Fibroblast of the aortic adventitia (primary cell): ENCODE data around the gene APBA1. TPM values are rescaled to one million over a fixed set of nuclear protein-coding genes. Genes with fewer than 3 reads are reported as not detected.
"Not testable (repeated sequence)": the region's sequence is repeated elsewhere in the genome, so short reads cannot be mapped to it uniquely, and the experiment has no call there.

Experiments
- DNase-seq: peaks from one replicate; pipeline ENCODE4 v3.0.0-alpha.2; 2010; ENCODE audit warnings: low read depth
- H3K4me3 ChIP-seq: 2 replicates; pipeline ENCODE4 v1.5.1; 2011; ENCODE audit warnings: low read depth, mild to moderate bottlenecking, control low read depth, low read length, moderate library complexity
- total RNA-seq: library from RNA; depleted of rRNA; stranded (reverse); fragments of >200 nt; gene quantifications from 2 replicates; pipeline ENCODE4 v1.2.3, GENCODE V29; 2012; ENCODE audit warnings: low replicate concordance
- TF ChIP-seq, protein P1 (sequence below): IDR thresholded peaks from 2 replicates; pipeline ENCODE4 v1.5.1; 2011; ENCODE audit warnings: mild to moderate bottlenecking, low read length, control low read depth, inconsistent platforms; ENCODE audit not compliant: insufficient read depth

The APBA1 gene
- total RNA-seq, 1 donor = 12.4 TPM

DNA sequence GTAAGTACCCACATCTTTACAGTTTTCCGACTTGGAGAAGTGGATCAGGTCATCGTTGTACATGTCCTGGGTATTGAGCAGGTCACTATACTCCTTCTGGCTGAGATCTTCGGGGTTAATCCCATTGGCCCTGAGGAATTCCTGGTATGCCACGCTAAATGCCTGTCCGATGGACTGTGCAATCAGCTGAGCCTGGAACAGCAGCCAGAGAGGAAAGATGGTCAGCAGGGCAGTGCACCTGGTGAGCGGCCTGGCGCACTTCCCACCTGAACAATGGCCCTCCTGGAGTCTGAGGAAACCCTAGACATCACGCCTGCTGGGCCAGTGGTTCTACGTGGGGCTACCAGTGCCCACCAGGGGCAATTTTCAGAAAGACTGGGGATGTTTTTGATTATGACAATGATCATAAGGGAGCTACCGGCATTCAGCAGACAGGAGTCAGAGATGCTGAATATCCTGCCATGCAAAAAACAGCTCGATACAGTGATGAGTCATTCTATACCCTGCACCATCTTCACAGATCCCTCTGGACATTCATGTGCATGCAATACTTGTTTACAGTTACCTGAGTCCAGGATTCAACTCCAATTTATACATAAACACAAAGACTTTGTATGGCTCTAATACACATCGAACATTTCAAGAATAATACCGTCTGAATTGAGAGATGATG lies 219.9 kb downstream of the APBA1 start:
- TF ChIP-seq, protein P1, sequence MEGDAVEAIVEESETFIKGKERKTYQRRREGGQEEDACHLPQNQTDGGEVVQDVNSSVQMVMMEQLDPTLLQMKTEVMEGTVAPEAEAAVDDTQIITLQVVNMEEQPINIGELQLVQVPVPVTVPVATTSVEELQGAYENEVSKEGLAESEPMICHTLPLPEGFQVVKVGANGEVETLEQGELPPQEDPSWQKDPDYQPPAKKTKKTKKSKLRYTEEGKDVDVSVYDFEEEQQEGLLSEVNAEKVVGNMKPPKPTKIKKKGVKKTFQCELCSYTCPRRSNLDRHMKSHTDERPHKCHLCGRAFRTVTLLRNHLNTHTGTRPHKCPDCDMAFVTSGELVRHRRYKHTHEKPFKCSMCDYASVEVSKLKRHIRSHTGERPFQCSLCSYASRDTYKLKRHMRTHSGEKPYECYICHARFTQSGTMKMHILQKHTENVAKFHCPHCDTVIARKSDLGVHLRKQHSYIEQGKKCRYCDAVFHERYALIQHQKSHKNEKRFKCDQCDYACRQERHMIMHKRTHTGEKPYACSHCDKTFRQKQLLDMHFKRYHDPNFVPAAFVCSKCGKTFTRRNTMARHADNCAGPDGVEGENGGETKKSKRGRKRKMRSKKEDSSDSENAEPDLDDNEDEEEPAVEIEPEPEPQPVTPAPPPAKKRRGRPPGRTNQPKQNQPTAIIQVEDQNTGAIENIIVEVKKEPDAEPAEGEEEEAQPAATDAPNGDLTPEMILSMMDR = no peak
- H3K4me3 ChIP-seq = no peak overlapping the region
- no peak for DNase-seq

DNA sequence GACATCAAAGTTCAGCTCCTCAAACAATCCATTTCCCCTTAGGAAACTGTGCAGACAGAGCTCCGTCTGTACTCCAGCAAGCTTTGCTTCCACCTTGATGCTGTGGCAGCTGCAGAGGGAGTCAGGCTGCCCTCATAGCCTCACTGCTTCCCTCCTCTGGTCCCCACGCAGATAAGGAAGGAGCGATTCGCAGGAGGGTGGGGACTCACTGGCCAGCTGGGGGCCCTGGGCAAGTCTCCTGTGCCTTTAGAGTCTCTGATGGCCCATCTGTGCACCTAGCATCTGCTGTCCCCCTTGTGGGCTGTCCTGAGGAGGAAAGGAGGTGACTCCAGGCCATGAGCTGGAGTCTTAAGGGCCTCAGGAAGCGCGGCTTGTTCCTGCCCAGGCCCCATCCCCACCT lies 225.7 kb downstream of the APBA1 start:
- DNase-seq = no peak
- H3K4me3 ChIP-seq = no peak overlapping the region
- TF ChIP-seq, protein P1 = no peak

DNA sequence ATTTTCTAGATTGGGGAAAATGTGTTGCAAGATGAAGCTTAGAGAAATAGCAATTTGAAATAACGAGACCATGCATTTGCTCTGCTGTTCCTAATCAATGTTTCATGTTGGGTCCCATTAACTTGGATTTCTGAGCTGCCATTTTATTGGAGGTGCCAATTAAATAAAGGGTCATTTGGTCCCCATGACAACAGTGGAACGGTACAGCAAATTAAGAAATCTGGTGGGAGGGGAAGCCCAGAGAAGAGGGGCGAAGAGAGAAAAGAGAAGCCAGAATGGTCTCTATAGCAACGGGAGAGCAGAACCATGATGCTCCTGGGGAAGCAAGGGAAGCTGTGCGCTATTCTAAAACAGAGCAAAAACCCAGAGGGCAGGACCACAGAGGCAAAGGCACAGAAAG lies 226.9 kb downstream of the APBA1 start:
- no peak for DNase-seq
- H3K4me3 ChIP-seq = no peak overlapping the region
- TF ChIP-seq, protein P1 = no peak

DNA sequence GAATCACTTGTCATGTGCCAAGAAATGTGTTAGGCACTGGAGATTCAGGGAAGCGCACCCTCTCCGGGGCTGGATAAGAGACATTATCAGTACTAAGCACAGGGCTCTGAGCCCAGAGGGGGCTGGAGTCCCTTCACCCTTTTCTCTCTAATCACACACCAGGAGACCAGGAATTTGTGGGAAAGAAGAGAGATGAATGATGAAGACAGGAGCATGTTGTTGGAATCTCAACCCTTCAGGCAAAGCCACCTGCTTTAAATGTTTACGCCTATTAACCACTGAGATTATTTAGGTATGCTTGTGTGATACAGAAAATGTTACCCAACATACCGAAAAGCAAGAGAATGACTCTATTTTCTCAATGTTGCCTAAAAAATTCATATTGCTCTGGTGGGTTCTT lies 227.4 kb downstream of the APBA1 start:
- TF ChIP-seq, protein P1 = no peak
- no peak for DNase-seq
- H3K4me3 ChIP-seq = no peak overlapping the region

DNA sequence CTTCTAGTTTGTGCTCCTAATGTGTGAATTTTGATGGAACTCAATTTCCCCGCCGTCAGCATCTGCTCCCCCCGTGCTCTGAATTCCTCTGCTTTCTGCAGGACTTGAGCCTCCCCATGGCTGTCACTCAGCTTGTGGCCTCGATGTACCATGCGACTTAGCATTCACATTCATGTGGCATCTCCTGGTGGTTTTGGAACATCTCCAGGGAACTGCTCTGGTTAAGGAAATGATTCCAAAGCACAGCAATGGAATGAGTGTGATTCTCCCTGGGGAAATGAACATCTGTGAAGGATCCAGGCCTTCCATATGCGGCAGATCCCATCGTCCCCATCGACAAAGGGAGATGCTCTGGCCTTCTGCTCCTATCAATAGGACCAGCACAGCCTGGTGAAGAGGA lies 228.2 kb downstream of the APBA1 start:
- DNase-seq = peak; percentile 72
- H3K4me3 ChIP-seq = no peak overlapping the region
- TF ChIP-seq, protein P1 = no peak

DNA sequence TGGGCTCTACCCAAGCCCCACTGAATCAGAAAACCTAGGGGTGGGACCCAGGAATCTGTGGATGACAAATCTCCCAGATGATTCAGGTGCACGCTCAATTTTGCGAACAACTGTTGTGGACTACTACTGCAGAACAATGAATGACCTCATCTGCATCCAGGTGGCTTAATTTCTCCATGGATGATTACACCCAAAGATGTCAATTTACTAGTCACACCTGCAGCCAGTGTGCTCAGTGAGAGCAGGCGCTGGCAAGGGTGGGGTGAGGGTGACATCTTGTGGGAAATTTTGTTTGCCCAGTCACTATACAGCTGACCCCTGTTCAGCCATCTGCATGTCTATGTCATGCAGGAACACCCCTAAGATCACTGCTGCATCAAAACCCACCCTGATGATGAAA lies 229.0 kb downstream of the APBA1 start:
- TF ChIP-seq, protein P1 = no peak
- no peak overlapping the region for H3K4me3 ChIP-seq
- DNase-seq = no peak

DNA sequence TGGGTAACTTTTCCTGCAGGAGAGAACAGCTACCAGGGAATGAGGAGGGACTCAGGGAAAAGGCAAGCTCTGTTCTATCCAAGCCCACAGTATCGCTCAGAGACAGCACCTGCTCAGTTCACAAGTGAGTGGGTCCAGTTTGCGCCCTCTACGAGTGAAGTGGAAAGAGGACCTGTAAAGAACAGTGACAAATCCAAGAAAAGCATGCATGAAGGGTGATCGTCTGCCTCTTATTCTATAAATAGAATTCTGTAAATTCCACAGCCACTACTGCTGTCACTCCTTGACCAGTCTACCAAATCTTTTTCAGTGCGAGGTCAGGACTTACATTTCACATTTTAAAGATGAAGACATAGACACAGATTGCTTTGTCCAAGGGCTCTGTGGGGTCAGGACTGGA lies 229.7 kb downstream of the APBA1 start:
- TF ChIP-seq, protein P1 = no peak
- H3K4me3 ChIP-seq = no peak overlapping the region
- no peak for DNase-seq

DNA sequence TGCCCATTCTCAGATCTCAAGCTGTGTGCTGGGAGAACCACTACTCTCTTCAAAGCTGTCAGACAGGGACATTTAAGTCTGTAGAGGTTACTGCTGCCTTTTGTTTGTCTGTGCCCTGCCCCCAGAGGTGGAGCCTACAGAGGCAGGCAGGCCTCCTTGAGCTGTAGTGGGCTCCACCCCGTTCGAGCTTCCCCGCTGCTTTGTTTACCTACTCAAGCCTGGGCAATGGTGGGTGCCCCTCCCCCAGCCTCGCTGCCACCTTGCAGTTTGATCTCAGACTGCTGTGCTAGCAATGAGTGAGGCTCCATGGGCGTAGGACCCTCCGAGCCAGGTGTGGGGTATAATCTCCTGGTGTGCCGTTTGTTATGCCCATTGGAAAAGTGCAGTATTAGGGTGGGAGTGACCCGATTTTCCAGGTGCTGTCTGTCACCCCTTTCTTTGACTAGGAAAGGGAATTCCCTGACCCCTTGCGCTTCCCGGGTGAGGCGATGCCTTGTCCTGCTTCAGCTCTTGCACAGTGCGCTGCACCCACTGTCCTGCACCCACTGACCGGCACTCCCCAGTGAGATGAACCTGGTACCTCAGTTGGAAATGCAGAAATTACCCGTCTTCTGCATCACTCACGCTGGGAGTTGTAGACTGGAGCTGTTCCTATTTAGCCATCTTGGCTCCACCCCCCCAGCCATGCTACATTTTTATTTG lies 231.8 kb downstream of the APBA1 start:
- DNase-seq, H3K4me3 ChIP-seq: not testable (repeated sequence)

DNA sequence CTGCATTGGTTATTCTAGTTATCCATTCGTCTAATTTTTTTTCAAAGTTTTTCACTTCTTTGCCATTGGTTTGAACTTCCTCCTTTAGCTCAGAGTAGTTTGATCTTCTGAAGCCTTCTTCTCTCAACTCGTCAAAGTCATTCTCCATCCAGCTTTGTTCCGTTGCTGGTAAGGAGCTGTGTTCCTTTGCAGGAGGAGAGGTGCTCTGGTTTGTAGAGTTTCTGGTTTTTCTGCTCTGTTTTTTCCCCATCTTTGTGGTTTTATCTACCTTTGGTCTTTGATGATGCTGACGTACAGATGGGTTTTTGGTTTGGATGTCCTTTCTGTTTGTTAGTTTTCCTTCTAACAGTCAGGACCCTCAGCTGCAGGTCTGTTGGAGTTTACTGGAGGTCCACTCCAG lies 232.5 kb downstream of the APBA1 start:
- not testable (repeated sequence) for H3K4me3 ChIP-seq, DNase-seq
